HepG2 (cell line): Measurements from ENCODE around the gene ABCG4. TPM values are rescaled to one million over a fixed set of nuclear protein-coding genes. Genes with fewer than 3 reads are reported as not detected.

Experiments
- AHR ChIP-seq: IDR thresholded peaks from 2 replicates; pipeline ENCODE4 v1.6.1; 2018; ENCODE audit warnings: missing genetic modification reagents, missing compliant biosample characterization
- ATF2 ChIP-seq: sonication (generic); formaldehyde crosslinking; IDR thresholded peaks from 2 replicates; pipeline ENCODE4 v1.4.0; 2020; ENCODE audit warnings: missing genetic modification reagents
- CAMTA2 ChIP-seq: sonication (generic); formaldehyde crosslinking; IDR thresholded peaks from 2 replicates; pipeline ENCODE4 v1.4.0; 2020; ENCODE audit warnings: mild to moderate bottlenecking, missing genetic modification reagents, borderline replicate concordance
- CBX1 ChIP-seq: IDR thresholded peaks from one replicate; pipeline ENCODE4 v1.6.1; 2016; ENCODE audit warnings: antibody characterized with exemption, low read depth
- DRAP1 ChIP-seq: IDR thresholded peaks from 2 replicates; pipeline ENCODE4 v1.6.1; 2016; ENCODE audit warnings: missing genetic modification reagents, missing compliant biosample characterization
- FOXC1 ChIP-seq: sonication (generic); formaldehyde crosslinking; IDR thresholded peaks from 2 replicates; pipeline ENCODE4 v1.8.0; 2022; ENCODE audit warnings: mild to moderate bottlenecking, missing genetic modification reagents, borderline replicate concordance
- HDAC6 ChIP-seq: fragments of 200-600 bp; sonication (generic); IDR thresholded peaks from 2 replicates; pipeline ENCODE4 v1.7.0; 2017; ENCODE audit warnings: mild to moderate bottlenecking, antibody characterized with exemption, low read length, low read depth
- HMG20A ChIP-seq: IDR thresholded peaks from 2 replicates; pipeline ENCODE4 v1.6.1; 2016; ENCODE audit warnings: borderline replicate concordance
- KAT8 ChIP-seq: IDR thresholded peaks from 2 replicates; pipeline ENCODE4 v1.6.1; 2016; ENCODE audit warnings: missing genetic modification reagents, missing compliant biosample characterization
- MTA1 ChIP-seq: sonication (generic); formaldehyde crosslinking; IDR thresholded peaks from 2 replicates; pipeline ENCODE4 v1.4.0; 2020; ENCODE audit warnings: missing genetic modification reagents, mild to moderate bottlenecking, borderline replicate concordance
- NFE2L1 ChIP-seq: sonication (generic); formaldehyde crosslinking; IDR thresholded peaks from 2 replicates; pipeline ENCODE4 v1.4.0; 2020; ENCODE audit warnings: missing genetic modification reagents, mild to moderate bottlenecking, borderline replicate concordance
- NR2F6 ChIP-seq, 2 experiments: IDR thresholded peaks; 2 replicates each; pipeline ENCODE4 v1.6.1; 2016; ENCODE audit warnings: antibody characterized with exemption in 1 of 2, mild to moderate bottlenecking in 1 of 2
- PRPF4 ChIP-seq: fragments of 200-400 bp; formaldehyde crosslinking; IDR thresholded peaks from 2 replicates; pipeline ENCODE4 v1.6.1; 2016; ENCODE audit warnings: low read length, low read depth; ENCODE audit not compliant: poor library complexity, severe bottlenecking
- RXRB ChIP-seq: IDR thresholded peaks from 2 replicates; pipeline ENCODE4 v1.6.1; 2016; ENCODE audit warnings: borderline replicate concordance, missing genetic modification reagents, missing compliant biosample characterization
- SIX4 ChIP-seq: sonication (generic); formaldehyde crosslinking; IDR thresholded peaks from 2 replicates; pipeline ENCODE4 v1.4.0; 2020; ENCODE audit warnings: missing genetic modification reagents
- ZBTB38 ChIP-seq: sonication (generic); formaldehyde crosslinking; IDR thresholded peaks from 2 replicates; pipeline ENCODE4 v1.5.1; 2020; ENCODE audit warnings: mild to moderate bottlenecking, missing genetic modification reagents
- ZNF138 ChIP-seq: sonication (generic); formaldehyde crosslinking; IDR thresholded peaks from 2 replicates; pipeline ENCODE4 v1.5.0; 2020; ENCODE audit warnings: mild to moderate bottlenecking, low read depth, missing genetic modification reagents
- ZNF282 ChIP-seq: fragments of 450-650 bp; IDR thresholded peaks from 2 replicates; pipeline ENCODE4 v1.6.1; 2018; ENCODE audit not compliant: partially characterized antibody
- ZNF3 ChIP-seq: IDR thresholded peaks from 2 replicates; pipeline ENCODE4 v1.7.0; 2017; ENCODE audit warnings: inconsistent platforms
- ZNF432 ChIP-seq: sonication (generic); formaldehyde crosslinking; IDR thresholded peaks from 2 replicates; pipeline ENCODE4 v1.5.0; 2020; ENCODE audit warnings: missing genetic modification reagents, mild to moderate bottlenecking, borderline replicate concordance
- polyA plus RNA-seq, 8 experiments: library from polyadenylated mRNA; depleted of rRNA in 3 of 8; stranded (reverse) in 7 of 8; unstranded in 1 of 8; fragments of >200 nt; fragmentation: Illumina TruSeq in 4 of 8; extraction: Trizol in 4 of 8; gene quantifications; 2 replicates each; pipeline versions ENCODE4 v1.2.1 to v1.2.3, GENCODE V29; 2011 to 2016; ENCODE audit warnings: low read depth in 4 of 8, missing spikeins in 1 of 8, mixed read lengths in 1 of 8; ENCODE audit not compliant: insufficient read depth in 1 of 8
- total RNA-seq, 5 experiments: library from RNA; depleted of rRNA; stranded (reverse); fragments of >200 nt; fragmentation: Illumina TruSeq; extraction: Trizol; gene quantifications; 2 replicates each; pipeline ENCODE4 v1.2.3, GENCODE V29; 2016; ENCODE audit warnings: low read depth in 1 of 5
- TF ChIP-seq, protein P1 (sequence below): sonication (generic); formaldehyde crosslinking; IDR thresholded peaks from 2 replicates; pipeline ENCODE4 v1.8.0; 2022; ENCODE audit warnings: mild to moderate bottlenecking, missing genetic modification reagents, moderate library complexity
- TF ChIP-seq, protein P2 (sequence below): sonication (generic); formaldehyde crosslinking; IDR thresholded peaks from 2 replicates; pipeline ENCODE4 v1.4.0; 2020; ENCODE audit warnings: mild to moderate bottlenecking, missing genetic modification reagents
- TF ChIP-seq, protein P3 (sequence below): sonication (generic); formaldehyde crosslinking; IDR thresholded peaks from 2 replicates; pipeline ENCODE4 v1.4.0; 2020; ENCODE audit warnings: mild to moderate bottlenecking, missing genetic modification reagents

Gene ABCG4
- total and polyA plus RNA-seq, 2 of the 13 experiments (the other 11 are each of a cell fraction or from before 2014, with no cell fraction given), result not detected

DNA sequence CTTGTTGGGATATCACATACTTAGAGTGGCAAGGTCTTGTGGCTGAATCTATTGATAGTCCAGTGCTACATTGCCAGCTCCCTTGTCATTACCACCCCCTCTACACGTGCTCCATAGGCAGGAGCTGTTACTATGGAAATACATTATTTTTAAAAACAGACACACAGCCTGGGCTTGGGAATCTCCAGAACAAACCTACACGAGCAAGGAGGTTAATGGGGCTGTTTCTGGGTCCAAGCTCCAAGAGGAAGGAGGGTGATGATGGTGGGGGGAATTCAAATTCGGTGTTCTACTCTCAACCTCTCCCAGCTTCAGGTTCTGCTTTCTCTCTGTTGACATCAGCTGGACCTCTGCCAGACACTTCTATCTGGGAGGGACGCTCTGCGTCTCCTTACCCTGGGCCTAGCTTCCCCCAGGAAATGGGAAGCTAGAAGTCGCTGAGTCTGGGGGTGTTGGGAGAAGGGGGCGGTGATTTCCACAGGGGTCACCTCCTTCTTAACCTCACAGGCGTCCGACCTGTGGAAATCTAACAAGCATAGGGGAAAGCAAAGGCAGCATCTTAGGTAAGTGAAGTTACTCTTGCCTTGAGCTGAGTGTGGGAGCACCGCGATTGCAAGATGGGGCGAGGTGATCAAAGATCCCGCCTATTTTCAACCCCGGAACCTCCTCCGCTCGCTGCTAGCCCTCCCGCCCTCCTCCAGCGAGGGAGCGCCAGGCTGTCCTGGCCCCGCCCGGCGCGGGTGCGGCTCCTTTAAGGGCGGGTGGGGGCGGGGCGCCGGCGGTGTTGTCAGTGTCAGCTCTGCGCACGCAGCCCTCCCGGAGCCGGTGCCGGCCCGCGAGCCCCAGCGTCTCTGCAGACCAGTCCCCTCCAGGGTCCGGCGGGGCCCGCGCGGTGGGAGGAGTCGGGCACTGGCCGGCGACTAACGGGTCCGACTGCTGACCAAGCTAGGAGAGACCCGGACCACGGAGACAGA, 42.0 kb upstream of the ABCG4 start, which contains the start of gene C2CD2L (continued):
- no peak for TF ChIP-seq ZNF282
- no peak for TF ChIP-seq ZNF3 (CRISPR knock-in tag)
- no peak for TF ChIP-seq CBX1
- TF ChIP-seq RXRB (CRISPR knock-in tag), result no peak
- TF ChIP-seq, protein P1, sequence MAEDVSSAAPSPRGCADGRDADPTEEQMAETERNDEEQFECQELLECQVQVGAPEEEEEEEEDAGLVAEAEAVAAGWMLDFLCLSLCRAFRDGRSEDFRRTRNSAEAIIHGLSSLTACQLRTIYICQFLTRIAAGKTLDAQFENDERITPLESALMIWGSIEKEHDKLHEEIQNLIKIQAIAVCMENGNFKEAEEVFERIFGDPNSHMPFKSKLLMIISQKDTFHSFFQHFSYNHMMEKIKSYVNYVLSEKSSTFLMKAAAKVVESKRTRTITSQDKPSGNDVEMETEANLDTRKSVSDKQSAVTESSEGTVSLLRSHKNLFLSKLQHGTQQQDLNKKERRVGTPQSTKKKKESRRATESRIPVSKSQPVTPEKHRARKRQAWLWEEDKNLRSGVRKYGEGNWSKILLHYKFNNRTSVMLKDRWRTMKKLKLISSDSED (CRISPR knock-in tag), result no peak
- no peak for TF ChIP-seq CAMTA2 (CRISPR knock-in tag)
- peak; percentile 70 for TF ChIP-seq DRAP1 (CRISPR knock-in tag)
- TF ChIP-seq, protein P2, sequence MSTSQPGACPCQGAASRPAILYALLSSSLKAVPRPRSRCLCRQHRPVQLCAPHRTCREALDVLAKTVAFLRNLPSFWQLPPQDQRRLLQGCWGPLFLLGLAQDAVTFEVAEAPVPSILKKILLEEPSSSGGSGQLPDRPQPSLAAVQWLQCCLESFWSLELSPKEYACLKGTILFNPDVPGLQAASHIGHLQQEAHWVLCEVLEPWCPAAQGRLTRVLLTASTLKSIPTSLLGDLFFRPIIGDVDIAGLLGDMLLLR (CRISPR knock-in tag), result peak; percentile 30; the same call in 1 of the 2 replicates
- TF ChIP-seq AHR (CRISPR knock-in tag), result peak; percentile 57; the same call in 1 of the 2 replicates
- TF ChIP-seq MTA1 (CRISPR knock-in tag), result no peak
- TF ChIP-seq NFE2L1, result no peak
- TF ChIP-seq FOXC1 (CRISPR knock-in tag), result no peak; the same call in 1 of the 2 replicates
- TF ChIP-seq, protein P3, sequence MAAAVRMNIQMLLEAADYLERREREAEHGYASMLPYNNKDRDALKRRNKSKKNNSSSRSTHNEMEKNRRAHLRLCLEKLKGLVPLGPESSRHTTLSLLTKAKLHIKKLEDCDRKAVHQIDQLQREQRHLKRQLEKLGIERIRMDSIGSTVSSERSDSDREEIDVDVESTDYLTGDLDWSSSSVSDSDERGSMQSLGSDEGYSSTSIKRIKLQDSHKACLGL, result peak; percentile 67; the same call in 1 of the 2 replicates
- TF ChIP-seq ZNF432 (CRISPR knock-in tag), result no peak
- 0 out of 2 replicates have a peak, but pooled peaks have one; percentile 30 for TF ChIP-seq ZNF138 (CRISPR knock-in tag)
- no peak for TF ChIP-seq SIX4
- TF ChIP-seq HMG20A (CRISPR knock-in tag), result no peak
- TF ChIP-seq ZBTB38, result 0 out of 2 replicates have a peak, but pooled peaks have one; percentile 20
- no peak for TF ChIP-seq HDAC6
- no peak for TF ChIP-seq PRPF4
- no peak for TF ChIP-seq NR2F6 (IDR thresholded peaks at IDR 0.05)
- TF ChIP-seq NR2F6 (CRISPR knock-in tag; IDR thresholded peaks at IDR 0.05), result peak; percentile 14; the same call in 1 of the 2 replicates
- 0 out of 2 replicates have a peak, but pooled peaks have one; percentile 20 for TF ChIP-seq ATF2 (CRISPR knock-in tag)
- no peak for TF ChIP-seq KAT8
